Right atrium auricular region (tissue), 2 donors: ENCODE data around the gene PKDREJ. TPM values are rescaled to one million over a fixed set of nuclear protein-coding genes. Genes with fewer than 3 reads are reported as not detected.

Source experiments
- DNase-seq: peaks from one replicate; pipeline ENCODE4 v3.0.0-alpha.2; 2019; ENCODE audit warnings: low spot score
- H3K27ac ChIP-seq, 2 donors: fragments of 200-600 bp; sonication (generic); 1 replicate in 1 of 2; 2 replicates in 1 of 2; pipeline ENCODE4 v1.5.1; 2016 to 2019
- H3K27me3 ChIP-seq, 2 donors: fragments of 200-600 bp; sonication (generic); one replicate each; pipeline versions ENCODE4 v1.5.1 to v1.6.0; 2017 to 2019
- H3K36me3 ChIP-seq: fragments of 200-600 bp; sonication (generic); one replicate; pipeline ENCODE4 v1.5.1; 2016
- H3K4me1 ChIP-seq, 2 donors: fragments of 200-600 bp; sonication (generic); one replicate each; pipeline versions ENCODE4 v1.5.1 to v1.6.0; 2017 to 2019
- H3K4me3 ChIP-seq, 2 donors: fragments of 200-600 bp; sonication (generic); 1 replicate in 1 of 2; 2 replicates in 1 of 2; pipeline ENCODE4 v1.5.1; 2017 to 2019; ENCODE audit warnings: mild to moderate bottlenecking in 1 of 2, moderate library complexity in 1 of 2
- H3K9me3 ChIP-seq, 2 donors: fragments of 200-600 bp; sonication (generic); one replicate each; pipeline ENCODE4 v1.5.1; 2019
- CTCF ChIP-seq, 2 donors: fragments of 200-600 bp; sonication (generic); IDR thresholded peaks; one replicate each; pipeline ENCODE4 v1.5.1; 2019; ENCODE audit warnings: antibody characterized with exemption in 2 of 2
- total RNA-seq, 2 donors: library from RNA; depleted of rRNA; stranded (reverse); fragments of >200 nt; gene quantifications; one replicate each; pipeline ENCODE4 v1.1.0, GENCODE V29; 2016

PKDREJ gene
- total RNA-seq, 2 donors from 2014 or later = 0.04 to 0.07 TPM

GRCh38 chr22:46294784-46295183 lies 31.6 kb upstream of the PKDREJ start:
- no peak for TF ChIP-seq CTCF (IDR thresholded peaks at IDR 0.05)
- H3K27ac ChIP-seq = no peak overlapping the region
- DNase-seq = no peak
- H3K4me1 ChIP-seq = peaks cover 0 to 30% of the 10 kb centered on the region in 2 donors
- H3K36me3 ChIP-seq = peaks cover 21% of the 10 kb centered on the region
- no peak overlapping the region for H3K4me3 ChIP-seq
- H3K27me3 ChIP-seq = no peaks in the 10 kb centered on the region
- no peaks in the 10 kb centered on the region for H3K9me3 ChIP-seq

GRCh38 chr22:46293577-46294260 lies 30.6 kb upstream of the PKDREJ start:
- no peaks in the 10 kb centered on the region for H3K9me3 ChIP-seq
- no peak overlapping the region for H3K4me3 ChIP-seq
- H3K27ac ChIP-seq = peak overlapping the region in 1 of 2 donors; percentile 3
- H3K4me1 ChIP-seq = peaks cover 0 to 40% of the 10 kb centered on the region in 2 donors
- peaks cover 28% of the 10 kb centered on the region for H3K36me3 ChIP-seq
- no peak for TF ChIP-seq CTCF (IDR thresholded peaks at IDR 0.05)
- DNase-seq = no peak
- H3K27me3 ChIP-seq = no peaks in the 10 kb centered on the region

- H3K27me3 ChIP-seq = no peaks in the 10 kb centered on the region
- TF ChIP-seq CTCF (IDR thresholded peaks at IDR 0.05) = no peak
- peaks cover 0 to 49% of the 10 kb centered on the region in 2 donors for H3K4me1 ChIP-seq
- no peaks in the 10 kb centered on the region for H3K9me3 ChIP-seq
- no peak for DNase-seq
- H3K4me3 ChIP-seq = no peak overlapping the region
- H3K27ac ChIP-seq = peak overlapping the region in 1 of 2 donors; percentile 84
- peaks cover 28% of the 10 kb centered on the region for H3K36me3 ChIP-seq
Observed at GRCh38 chr22:46292732-46293131, 29.6 kb upstream of the PKDREJ start.

- Histone ChIP-seq H3K4me1 (peaks cover 0 to 50% of the 10 kb centered on the region in 2 donors), H3K9me3 (no peaks in the 10 kb centered on the region), H3K27ac (peak overlapping the region in 1 of 2 donors; percentile 84), H3K36me3 (peaks cover 30% of the 10 kb centered on the region), H3K27me3 (no peaks in the 10 kb centered on the region), H3K4me3 (no peak overlapping the region)
- TF ChIP-seq CTCF (IDR thresholded peaks at IDR 0.05) = no peak
- DNase-seq = no peak
Observed at GRCh38 chr22:46292173-46292572, 29.0 kb upstream of the PKDREJ start.

GRCh38 chr22:46290843-46291785 lies 28.0 kb upstream of the PKDREJ start:
- Histone ChIP-seq H3K27me3 (no peaks in the 10 kb centered on the region), H3K27ac (peak overlapping the region; percentile 77 to 84), H3K4me3 (no peak overlapping the region), H3K9me3 (no peaks in the 10 kb centered on the region), H3K4me1 (peaks cover 0 to 42% of the 10 kb centered on the region in 2 donors), H3K36me3 (peaks cover 40% of the 10 kb centered on the region)
- no peak for TF ChIP-seq CTCF (IDR thresholded peaks at IDR 0.05)
- no peak for DNase-seq
